NCI-H345 treated with DMSO at 0.1 percent for 48 hours (cell line): ENCODE measurements around the gene SLF2.
A peak's percentile ranks its signal among the peaks of the same experiment; 100 is the strongest.

Experiments used
- DNase-seq: peaks from one replicate; lab custom pipeline; 2025; ENCODE audit not compliant: unreplicated experiment; lab: John Stamatoyannopoulos, UW

Gene SLF2

DNA sequence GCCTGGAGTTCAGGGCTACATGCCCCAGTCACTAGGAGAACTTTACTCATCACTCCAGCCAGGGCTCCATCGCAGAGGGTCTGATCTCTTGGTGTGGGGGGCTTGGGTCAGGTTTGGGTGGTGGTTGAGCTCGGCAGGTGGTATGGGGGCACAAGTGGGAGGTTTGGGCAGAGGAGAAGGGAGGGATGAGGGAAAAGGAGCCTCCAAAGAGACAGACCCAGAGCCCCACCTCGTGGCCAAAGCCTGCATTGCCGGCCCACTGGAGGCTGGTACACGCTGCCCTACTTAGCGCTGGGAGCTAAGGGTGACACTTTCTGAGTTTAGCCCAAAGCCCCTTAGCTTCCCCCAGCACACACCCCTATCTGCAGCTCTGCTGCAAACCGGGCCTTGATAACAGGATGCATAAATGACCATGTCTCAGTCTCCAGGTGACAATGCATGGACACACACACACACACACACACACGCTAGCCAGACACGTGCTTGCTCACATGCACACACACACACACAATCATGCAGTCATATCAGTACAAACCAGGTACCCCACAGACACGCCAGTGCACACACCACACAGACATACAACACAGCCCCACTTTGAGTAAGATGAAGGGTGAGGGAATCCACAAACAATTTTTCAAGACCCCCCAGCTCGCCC, 101.6 kb downstream of the SLF2 start:
- peak; percentile 15 for DNase-seq
